Colonic mucosa (tissue), 4 donors: Measurements from ENCODE around the gene CAPN2. TPM values are rescaled to one million over a fixed set of nuclear protein-coding genes. Genes with fewer than 3 reads are reported as not detected.
A peak's percentile ranks its signal among the peaks of the same experiment; 100 is the strongest.

Source experiments
- DNase-seq: peaks from one replicate; pipeline ENCODE4 v3.0.0-alpha.2; 2020
- H3K27ac ChIP-seq: fragments of 200-600 bp; one replicate; pipeline ENCODE4 v1.8.0; 2021
- H3K27me3 ChIP-seq: fragments of 200-600 bp; one replicate; pipeline ENCODE4 v1.8.0; 2021
- H3K36me3 ChIP-seq: fragments of 200-600 bp; one replicate; pipeline ENCODE4 v1.8.0; 2021
- H3K4me1 ChIP-seq: fragments of 200-600 bp; one replicate; pipeline ENCODE4 v1.8.0; 2021; ENCODE audit warnings: mild to moderate bottlenecking
- H3K4me3 ChIP-seq: fragments of 200-600 bp; one replicate; pipeline ENCODE4 v1.8.0; 2021
- H3K9ac ChIP-seq, 2 donors: one replicate each; pipeline ENCODE4 v1.7.0; 2013; ENCODE audit warnings: control low read depth in 2 of 2, low read depth in 2 of 2, low read length in 2 of 2
- H3K9me3 ChIP-seq: fragments of 200-600 bp; one replicate; pipeline ENCODE4 v1.8.0; 2021
- CTCF ChIP-seq: fragments of 200-600 bp; IDR thresholded peaks from one replicate; pipeline ENCODE4 v1.8.0; 2022; ENCODE audit warnings: antibody characterized with exemption, mild to moderate bottlenecking
- intact Hi-C: fragments of 100-400 bp; cut with DNase I; formaldehyde crosslinking; loops from one replicate; pipeline ENCODE4 v1.14.1; 2022
- total RNA-seq, 2 donors: library from RNA; stranded (reverse); fragmentation: NEBNext Ultra II Directional in 1 of 2; extraction: Animal tissue kit (Norgen Biotek cat#: 25700) in 1 of 2; gene quantifications; one replicate each; pipeline ENCODE4 v1.2.1, GENCODE V29; 2021
- donor health status: healthy.
- donor health status: DM: no; HTN: no; CAD: no.
- donor health status: DM: no; HTN: no; CAD: no.

CAPN2 gene
- total RNA-seq, 2 donors from 2014 or later: 197 to 323 TPM

GRCh38 chr1:223712850-223713474 lies 623 bp downstream of the CAPN2 start:
- H3K27me3 ChIP-seq: no peaks in the 10 kb centered on the region
- intact Hi-C loops: no loop called here
- no peak for DNase-seq
- H3K4me1 ChIP-seq: peaks cover 26% of the 10 kb centered on the region
- TF ChIP-seq CTCF: no peak
- peak overlapping the region; percentile 92 for H3K27ac ChIP-seq
- H3K4me3 ChIP-seq: peak overlapping the region; percentile 70
- peak overlapping the region; percentile 98 to 99 for H3K9ac ChIP-seq
- H3K9me3 ChIP-seq: no peaks in the 10 kb centered on the region
- no peaks in the 10 kb centered on the region for H3K36me3 ChIP-seq

- no peak for TF ChIP-seq CTCF
- H3K27me3 ChIP-seq: no peaks in the 10 kb centered on the region
- peak overlapping the region; percentile 92 for H3K27ac ChIP-seq
- H3K4me3 ChIP-seq: peak overlapping the region; percentile 70
- peaks cover 33% of the 10 kb centered on the region for H3K4me1 ChIP-seq
- peak; percentile 70 for DNase-seq
- H3K36me3 ChIP-seq: no peaks in the 10 kb centered on the region
- intact Hi-C loops: no loop called here
- no peaks in the 10 kb centered on the region for H3K9me3 ChIP-seq
- H3K9ac ChIP-seq: peak overlapping the region; percentile 98 to 99
These were observed 1.4 kb downstream of the CAPN2 start for GRCh38 chr1:223713546-223714420.

GRCh38 chr1:223714421-223714724 lies 2.0 kb downstream of the CAPN2 start:
- no peak for DNase-seq
- H3K36me3 ChIP-seq: no peaks in the 10 kb centered on the region
- H3K27me3 ChIP-seq: no peaks in the 10 kb centered on the region
- TF ChIP-seq CTCF: no peak
- intact Hi-C loops: no loop called here
- peak overlapping the region; percentile 92 for H3K27ac ChIP-seq
- peaks cover 37% of the 10 kb centered on the region for H3K4me1 ChIP-seq
- no peaks in the 10 kb centered on the region for H3K9me3 ChIP-seq
- peak overlapping the region; percentile 70 for H3K4me3 ChIP-seq
- H3K9ac ChIP-seq: peak overlapping the region in 1 of 2 donors; percentile 98

GRCh38 chr1:223714849-223715603 lies 2.7 kb downstream of the CAPN2 start:
- intact Hi-C loops: no loop called here
- H3K9ac ChIP-seq: peak overlapping the region in 1 of 2 donors; percentile 98
- peaks cover 37% of the 10 kb centered on the region for H3K4me1 ChIP-seq
- no peaks in the 10 kb centered on the region for H3K27me3 ChIP-seq
- H3K4me3 ChIP-seq: peak overlapping the region; percentile 70
- peak overlapping the region; percentile 51 for H3K27ac ChIP-seq
- H3K9me3 ChIP-seq: no peaks in the 10 kb centered on the region
- peak; percentile 57 for DNase-seq
- no peak for TF ChIP-seq CTCF
- H3K36me3 ChIP-seq: no peaks in the 10 kb centered on the region

GRCh38 chr1:223715604-223716172 lies 3.3 kb downstream of the CAPN2 start:
- TF ChIP-seq CTCF: no peak
- Histone ChIP-seq H3K9me3 (no peaks in the 10 kb centered on the region), H3K4me1 (peaks cover 37% of the 10 kb centered on the region), H3K4me3 (peak overlapping the region; percentile 3), H3K27me3 (no peaks in the 10 kb centered on the region), H3K9ac (peak overlapping the region in 1 of 2 donors; percentile 98), H3K27ac (peak overlapping the region; percentile 51), H3K36me3 (no peaks in the 10 kb centered on the region)
- DNase-seq: no peak
- intact Hi-C loops: no loop called here
